HG03064 (cell line): ENCODE data around the gene OSGIN1.

Source experiments
- ATAC-seq: cut with Tn5 transposase; IDR thresholded peaks from one replicate; pipeline ENCODE4 v1.9.1; 2021; ENCODE audit warnings: low read depth; ENCODE audit not compliant: unreplicated experiment

Gene OSGIN1, protein sequence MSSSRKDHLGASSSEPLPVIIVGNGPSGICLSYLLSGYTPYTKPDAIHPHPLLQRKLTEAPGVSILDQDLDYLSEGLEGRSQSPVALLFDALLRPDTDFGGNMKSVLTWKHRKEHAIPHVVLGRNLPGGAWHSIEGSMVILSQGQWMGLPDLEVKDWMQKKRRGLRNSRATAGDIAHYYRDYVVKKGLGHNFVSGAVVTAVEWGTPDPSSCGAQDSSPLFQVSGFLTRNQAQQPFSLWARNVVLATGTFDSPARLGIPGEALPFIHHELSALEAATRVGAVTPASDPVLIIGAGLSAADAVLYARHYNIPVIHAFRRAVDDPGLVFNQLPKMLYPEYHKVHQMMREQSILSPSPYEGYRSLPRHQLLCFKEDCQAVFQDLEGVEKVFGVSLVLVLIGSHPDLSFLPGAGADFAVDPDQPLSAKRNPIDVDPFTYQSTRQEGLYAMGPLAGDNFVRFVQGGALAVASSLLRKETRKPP

DNA sequence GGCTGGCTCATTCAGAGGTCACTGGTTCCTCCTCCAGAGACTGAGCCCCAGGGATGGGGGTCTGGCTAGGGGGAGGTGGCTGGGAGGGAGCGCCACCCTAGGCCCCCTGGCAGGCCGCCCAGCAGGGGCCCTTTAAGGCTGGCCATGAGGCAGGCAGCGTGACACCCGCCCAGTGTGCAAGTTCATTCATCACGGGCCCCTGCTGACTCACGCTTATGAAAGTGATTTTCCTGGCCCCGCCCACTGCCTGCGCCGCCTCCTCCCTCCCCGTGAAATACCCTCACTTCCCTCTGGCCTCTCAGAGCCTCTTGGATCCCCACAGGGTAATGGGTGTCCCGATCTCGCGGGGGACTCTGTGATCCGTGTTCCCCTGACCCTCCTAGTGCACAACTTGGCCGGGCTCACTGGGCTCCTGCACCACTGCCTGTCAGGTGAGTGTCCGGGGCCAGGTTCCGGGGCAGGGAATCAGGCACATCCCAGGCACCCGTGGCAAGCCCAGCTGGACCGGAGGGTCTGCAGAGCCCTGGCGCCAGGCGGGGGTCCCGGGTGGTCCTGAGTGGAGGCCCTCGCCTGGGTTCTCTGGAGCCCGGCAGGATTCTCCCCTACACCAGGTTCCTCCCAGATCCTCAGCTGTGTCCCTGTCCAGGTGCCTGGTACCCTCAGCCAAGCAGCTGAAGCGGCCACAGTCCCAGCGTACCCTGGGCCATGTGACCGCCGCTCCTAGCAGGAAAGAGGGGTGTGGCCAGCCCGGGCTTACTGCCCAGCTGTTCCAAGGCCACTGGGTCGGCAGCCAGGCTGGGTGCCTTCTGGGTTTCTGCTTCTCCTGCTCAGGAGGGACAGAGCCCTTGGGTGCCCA lies at the start of gene OSGIN1:
OSGIN1 (plus strand) TSS at position 301 of the 856 bp plus-strand sequence. CDS start 4,432 bp downstream, outside the sequence.
- ATAC-seq = peak; percentile 77

DNA sequence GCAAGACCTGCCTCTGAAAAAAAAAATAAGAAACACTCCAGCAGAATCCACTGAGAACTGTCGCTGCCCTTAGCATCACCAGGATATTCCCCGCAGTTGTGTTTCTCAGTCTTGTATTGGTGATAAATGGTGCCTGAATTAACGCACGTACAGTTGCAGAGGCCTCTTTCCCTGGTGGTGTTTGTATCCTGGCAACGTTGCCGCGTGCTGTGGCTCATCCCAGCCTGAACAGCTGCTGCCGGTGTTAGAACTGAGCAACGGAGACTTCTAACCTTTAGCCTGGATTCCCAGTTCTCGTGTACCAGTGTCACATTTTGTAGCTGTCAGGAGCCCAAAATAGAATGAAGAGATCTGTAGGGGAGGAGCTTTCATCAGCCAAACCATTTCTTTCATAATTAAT lies 49.3 kb upstream of the OSGIN1 start:
- ATAC-seq = no peak

DNA sequence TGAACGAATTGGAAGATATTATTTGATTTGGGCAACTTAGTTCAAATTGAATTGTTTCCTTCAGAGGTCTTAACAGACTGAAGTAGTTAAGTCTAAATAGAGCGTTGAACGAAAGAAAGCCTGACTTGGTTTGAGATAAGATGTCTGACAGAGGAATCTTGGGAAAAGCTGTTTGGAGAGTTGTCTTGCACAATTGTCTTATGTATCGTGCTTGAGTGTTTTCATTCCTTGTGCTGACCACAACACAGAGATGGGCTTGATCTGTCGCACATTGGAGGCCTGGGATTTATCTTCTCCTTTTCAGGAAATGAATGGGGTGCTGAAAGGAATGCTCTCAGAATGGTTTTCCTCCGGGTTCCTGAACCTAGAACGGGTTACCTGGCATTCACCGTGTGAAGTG lies 46.4 kb upstream of the OSGIN1 start:
- no peak for ATAC-seq

DNA sequence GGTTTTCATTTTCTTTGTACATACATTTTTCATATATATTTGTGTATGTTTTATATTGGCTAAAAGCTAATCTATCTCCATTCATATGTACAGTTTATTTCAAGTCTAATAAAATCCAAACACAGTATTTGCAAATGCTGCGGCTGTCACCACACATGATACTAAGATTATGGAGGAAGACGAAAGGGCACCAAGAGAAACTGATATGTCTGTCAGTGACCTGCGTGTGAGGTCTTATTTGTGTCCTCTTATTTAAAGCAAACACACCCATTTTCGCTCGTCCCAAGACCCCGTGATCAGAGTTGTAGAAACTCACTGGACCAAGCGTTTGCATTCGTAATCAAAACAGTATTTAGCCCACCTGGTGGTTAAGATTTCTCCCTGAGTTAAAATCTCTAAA lies 45.9 kb upstream of the OSGIN1 start:
- ATAC-seq = no peak

DNA sequence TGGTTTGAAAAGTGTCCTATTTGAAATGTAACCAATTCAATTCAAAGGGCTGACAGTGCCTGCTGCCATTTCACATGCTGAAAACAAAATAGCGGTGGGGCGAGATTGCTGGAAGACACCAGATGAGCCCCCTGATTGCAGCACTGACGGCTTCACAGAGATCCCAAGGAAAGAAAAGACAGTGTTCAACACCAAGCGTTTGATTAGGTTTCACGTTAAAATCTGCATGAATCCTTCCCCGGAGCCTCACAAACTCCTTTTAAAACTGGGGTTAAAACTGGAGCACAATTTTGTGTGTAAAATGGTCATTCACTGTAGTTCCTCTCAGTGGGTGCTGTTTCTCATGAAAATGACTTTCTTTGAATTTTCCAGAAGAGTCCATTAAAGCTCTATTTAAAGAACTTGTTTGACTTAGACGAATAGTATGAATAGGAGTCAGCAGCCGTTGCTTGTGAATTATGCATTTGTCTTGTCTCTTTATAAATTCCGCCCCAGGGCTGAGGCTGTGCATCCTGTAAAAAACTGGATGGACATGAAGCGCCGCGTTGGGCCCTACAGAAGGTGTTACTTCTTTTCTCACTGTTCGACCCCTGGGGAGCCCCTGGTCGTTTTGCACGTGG lies 45.3 kb upstream of the OSGIN1 start:
- no peak for ATAC-seq

DNA sequence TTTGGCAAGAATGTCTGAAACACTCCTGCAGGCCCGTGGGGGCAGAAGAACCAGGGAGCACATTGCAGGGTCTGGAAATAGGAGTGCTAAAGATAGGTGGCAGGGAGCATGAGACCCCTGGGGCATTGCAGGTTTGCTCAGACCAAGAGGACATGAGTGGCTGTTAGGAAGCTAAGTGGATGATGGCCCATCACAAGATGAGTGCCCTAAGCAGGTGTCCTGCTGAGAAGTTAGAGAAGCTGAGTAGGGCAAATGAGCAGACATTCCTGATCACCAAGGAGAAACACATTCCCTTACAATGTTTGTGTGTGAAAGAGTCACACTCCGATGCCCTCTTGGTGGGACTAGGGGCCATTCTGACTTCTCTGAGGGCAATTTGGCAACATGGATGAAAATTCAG lies 44.2 kb upstream of the OSGIN1 start:
- ATAC-seq = no peak

DNA sequence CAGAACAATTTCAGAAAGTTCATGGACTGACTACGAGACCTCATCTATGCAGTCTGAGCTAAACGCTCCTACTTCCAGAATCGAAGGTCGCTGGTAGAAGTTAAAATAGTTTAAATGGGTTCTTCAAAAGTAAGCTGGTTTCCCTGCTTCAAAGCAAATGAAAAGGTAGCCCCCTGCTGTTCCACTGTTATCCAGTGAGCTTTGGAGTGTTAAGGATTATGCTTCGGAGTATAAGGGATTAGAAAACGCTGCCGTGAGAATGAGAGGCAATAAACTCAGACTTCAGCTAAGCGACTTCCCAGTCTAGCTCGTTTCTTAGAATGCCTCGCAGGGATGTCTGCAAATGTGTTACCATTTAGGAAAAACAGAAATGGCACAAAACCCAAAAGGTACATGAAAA lies 41.8 kb upstream of the OSGIN1 start:
- ATAC-seq = no peak

DNA sequence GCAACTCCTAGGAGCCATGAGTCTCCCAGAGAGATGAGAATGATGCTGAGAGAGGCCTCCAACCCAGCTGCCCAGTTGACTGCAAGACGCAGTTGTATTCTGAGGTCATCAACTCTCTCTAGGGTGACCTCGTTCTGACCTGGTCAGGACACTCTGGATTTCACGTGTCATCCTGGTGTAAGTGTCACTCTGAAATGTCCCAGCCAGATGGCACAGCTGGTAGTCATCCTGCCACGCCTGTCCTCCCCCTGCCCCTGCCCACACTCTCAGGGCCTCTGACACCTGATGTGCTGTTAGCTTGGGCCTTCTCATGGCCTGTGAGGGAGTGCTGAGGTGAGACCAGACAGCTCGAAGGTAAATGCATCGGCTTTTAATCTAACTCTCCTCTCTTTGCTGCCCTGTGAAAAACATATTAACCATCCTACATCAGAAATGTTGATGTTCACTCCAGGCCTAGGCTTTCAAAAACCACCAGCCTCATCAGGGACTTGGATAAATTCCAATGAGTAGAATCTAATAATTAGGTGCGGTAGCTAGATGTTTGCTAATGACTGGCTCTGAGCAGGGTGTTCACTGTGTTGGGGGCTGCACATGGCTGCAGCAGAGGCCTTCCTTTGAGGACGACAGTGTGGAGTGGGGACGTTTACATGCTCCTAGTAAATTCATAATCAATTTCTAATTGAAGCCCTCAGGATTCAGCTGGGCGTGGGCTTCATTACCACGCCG lies 40.4 kb upstream of the OSGIN1 start:
- no peak for ATAC-seq

DNA sequence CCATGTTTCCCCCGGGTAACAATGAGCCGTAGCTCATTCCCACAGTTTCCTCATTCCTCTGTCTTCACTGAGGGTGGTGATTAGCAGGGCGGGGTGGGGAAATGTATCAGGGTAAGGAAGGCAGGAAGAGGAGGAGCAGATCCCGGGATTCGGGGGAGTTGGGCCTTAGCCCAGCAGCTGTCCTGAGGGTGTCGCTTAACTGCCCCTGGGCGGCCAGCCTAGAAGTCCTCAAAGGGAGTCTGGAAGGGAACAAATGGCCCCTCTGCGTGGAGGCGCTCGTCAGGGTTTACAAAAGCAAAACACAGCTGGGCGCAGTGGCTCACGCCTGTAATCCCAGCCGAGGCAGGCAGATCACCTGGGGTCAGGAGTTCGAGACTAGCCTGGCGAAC lies 39.8 kb upstream of the OSGIN1 start:
- no peak for ATAC-seq

DNA sequence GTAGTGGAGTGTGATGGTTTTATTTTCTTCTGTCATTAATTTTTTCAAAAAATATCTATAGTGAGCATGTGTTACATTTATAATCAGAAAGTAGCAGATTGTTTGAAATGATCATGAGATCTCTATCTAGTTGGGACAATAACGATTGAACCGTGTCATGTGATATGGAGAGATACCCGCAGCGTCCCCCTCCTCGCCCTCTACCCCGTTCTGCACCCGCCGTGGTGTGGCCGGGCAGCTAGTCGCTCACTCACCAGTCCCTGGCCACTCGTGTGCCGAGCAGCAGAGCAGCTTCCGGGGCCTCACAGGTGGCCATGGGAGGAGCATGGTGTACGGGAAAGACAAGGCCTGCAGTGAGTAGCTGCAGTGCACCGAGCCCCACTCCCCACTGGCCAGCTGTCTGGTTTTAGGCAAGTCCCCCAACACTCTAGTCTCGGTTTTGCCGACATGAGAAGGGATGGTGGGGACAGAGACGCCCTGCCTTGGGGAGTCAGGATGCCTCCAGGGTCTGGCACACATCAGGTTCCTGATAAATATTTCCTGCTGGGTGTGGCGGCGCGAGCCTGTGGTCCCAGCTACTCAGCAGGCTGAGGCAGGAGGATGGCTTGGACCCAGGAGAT lies 38.8 kb upstream of the OSGIN1 start:
- ATAC-seq = no peak

DNA sequence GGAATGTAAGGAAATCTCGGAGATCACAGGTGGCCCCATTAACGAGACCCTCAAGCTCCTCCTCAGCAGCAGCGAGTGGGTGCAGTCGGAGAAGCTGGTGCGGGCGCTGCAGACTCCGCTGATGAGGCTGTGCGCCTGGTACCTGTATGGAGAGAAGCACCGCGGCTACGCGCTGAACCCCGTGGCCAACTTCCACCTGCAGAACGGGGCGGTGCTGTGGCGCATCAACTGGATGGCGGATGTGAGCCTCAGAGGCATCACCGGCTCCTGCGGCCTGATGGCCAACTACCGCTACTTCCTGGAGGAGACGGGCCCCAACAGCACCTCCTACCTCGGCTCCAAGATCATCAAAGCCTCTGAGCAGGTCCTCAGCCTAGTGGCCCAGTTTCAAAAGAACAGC lies 38.0 kb upstream of the OSGIN1 start:
- ATAC-seq = no peak

DNA sequence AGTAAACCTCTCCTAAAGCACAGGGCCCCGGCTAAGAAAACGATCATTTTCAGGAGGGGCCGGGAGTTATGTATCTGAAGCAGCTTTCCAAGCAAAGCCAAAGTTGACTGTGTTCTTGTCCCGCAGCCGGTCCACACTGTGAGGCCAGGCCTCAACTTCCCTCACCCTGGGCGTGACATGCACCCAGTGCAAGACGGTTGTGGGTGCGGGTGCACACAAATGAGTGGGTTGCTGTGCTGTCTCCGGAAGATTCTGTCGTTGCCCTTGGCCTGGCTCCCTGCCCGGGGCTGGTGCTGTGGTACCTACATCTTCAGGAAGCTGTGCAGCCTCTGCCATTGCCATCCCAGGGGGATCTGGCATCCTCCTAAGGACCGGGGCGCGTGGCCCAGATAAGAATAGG lies 37.5 kb upstream of the OSGIN1 start:
- ATAC-seq = no peak

DNA sequence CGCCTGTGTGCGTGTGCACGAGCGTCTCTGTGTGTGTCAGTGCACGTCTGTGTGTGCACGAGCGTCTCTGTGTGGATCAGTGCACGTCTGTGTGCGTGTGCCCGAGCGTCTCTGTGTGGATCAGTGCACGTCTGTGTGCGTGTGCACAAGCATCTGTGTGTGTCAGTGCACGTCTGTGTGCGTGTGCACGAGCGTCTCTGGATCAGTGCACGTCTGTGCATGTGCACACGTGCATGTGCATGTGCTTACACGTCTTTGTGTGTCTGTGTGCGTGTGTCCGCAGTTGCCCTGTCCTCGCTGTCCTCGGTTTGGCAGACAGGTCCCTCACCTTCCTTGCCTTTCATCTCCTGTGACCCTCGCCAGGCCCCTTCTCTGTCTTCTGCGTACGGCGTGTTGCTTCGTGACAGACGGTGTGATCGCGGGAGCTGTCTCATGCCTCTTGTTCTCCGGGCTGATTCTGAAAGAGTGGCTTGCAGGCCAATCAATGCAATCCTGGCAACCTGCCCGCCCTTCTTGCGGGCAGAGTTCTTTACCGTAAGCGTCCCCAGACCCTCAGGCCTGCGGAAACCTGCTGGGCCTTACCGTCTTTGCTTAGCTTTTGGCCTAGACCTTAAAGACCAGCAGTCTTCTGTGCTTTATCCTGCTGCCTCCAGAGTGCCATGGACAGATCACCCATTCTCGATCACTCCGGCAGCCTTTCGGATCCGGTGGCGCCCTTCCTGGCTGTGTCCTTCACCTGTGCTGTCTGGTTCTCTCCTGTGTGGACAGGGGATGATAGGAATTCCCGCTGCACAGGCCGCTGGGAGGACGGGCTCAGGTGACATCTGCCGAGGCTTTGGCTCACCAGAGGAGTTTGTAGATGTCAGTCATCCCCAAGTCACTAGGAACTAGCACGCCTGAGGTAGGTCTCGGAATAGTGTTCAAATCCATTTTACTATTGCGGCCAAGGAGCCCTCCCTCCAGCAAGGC lies 35.6 kb upstream of the OSGIN1 start:
- no peak for ATAC-seq

DNA sequence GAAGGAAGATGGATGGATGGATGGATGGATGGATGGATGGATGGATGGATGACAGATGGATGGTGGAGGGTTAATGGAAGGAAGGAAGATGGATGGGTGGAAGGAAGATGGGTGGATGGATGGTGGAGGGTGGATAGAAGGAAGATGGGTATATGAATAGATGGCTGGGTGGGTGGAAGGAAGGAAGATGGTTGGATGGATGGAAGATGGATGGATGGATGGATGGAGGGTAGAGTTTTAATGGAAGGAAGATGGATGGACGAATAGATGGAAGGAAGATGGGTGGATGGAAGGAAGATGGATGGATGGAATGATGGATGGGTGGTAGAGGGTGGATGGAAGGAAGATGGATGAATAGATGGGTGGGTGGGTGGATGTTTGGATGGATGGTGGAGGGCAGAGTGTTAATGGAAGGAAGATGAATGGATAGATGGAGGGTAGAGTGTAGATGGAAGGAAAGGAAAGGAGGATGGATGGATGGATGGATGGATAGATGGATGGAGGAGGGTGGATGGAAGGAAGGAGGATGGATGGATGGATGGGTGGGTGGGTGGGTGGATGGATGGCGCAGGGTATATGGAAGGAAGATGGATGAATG lies 32.0 kb upstream of the OSGIN1 start:
- no peak for ATAC-seq

DNA sequence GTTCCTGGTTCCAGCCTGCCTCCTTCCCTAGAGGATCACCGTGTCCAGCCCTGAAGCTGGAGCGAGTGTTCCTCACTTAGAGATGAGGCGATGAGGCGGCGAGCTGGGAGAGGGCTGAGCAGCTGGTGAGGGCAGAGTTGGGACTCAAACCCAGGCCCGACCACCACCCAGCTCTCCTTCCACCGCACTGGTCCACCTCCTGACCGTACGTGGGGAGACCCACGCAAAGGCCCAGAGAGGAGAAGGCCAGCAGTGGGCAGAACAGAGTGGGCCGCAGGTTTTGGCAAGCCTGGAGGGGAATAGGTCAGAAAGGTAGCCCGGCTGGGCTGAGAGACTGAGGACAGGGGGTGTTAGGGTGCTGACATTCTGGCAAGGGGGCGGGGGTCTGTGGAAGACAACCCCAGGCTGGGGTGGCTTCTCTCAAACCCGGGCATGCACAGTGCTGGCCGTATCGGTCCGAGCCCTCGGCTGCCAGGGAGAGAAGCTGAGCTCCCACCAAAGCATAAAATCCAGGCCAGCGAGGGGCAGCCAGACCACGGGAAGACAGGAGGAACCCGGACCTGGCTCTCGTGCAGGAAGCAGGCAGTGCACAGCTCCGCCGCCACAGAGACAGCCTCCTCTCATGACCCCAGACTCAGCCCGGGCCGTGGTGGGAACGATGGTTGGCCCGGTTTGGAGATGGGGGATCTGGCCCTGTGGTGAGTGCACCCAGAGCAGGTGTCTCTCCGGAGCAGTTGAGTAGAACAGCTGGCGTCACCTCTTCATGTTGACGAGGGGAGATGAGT lies 29.3 kb upstream of the OSGIN1 start:
- no peak for ATAC-seq

DNA sequence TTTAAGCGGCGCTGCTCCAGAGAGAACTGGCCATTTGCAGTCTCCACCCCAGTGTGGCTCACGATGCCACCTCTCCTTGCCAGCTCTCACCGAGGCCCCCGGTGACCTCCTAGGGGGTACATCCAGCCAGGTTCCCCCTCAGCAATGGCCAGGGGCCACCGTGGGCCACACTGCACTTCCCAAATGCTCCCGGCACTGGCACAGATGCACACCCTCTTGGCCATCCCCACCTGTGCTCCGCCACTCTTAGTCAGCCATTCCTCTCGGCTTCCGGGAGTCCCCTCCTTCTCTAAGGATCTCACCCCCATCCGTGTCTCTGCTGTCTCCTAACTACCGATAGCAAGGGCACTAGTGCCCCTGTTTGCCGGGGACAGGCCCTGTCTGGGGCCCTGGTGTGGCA lies 28.4 kb upstream of the OSGIN1 start:
- ATAC-seq = no peak

DNA sequence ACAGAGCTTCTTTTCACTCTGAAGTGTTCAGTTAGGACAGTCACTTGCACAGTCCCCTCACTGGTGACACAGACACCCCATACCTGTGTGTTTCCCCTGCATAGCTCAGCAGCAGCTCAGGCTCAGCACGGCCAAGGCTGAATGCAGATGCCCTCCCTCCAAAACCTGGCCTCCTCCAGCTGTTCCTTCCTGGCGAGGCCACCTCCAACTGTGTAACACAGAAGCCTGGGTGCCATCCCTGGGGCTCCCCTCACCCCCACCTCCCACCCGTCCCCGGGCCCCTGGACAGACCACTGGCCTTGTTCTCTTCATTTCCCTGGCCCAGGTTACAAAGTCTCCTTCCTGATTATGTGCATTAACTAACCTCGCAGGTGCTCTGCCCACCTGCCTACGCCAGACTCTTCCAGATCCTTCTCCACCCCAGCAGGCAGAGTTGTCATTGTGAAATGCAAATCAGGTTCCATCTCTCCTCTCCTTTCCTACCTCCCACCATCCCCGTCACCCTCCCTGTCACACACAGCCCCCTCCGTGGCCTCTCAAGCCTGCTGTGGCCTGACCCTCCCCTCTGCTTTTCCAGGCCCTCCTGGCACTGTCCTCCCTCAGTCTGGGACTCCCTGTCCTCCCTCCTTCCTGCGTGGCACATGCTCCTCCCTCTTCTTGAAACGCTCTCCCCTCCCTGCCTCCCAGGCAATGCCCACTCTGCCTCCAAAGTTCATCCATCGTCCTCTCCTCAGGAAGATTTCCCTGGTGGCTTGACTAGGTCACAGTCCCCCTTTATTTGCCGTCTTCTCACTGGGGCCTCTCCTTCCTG lies 27.7 kb upstream of the OSGIN1 start:
- ATAC-seq = no peak
